Psoas muscle (tissue), 8 donors: ENCODE measurements around the gene CBX6. TPM values are rescaled to one million over a fixed set of nuclear protein-coding genes. Genes with fewer than 3 reads are reported as not detected.
A peak's percentile ranks its signal among the peaks of the same experiment; 100 is the strongest.

ENCODE experiments used
- ATAC-seq, 4 donors: fragments of 200-7000 bp; cut with Tn5 transposase; one replicate each; pipeline ENCODE4 v1.9.1; 2020; ENCODE audit warnings: moderate library complexity in 3 of 4, mild to moderate bottlenecking in 2 of 4
- DNase-seq, 2 donors: peaks; one replicate each; pipeline ENCODE4 v3.0.0-alpha.2; 2020
- H3K27ac ChIP-seq: fragments of 200-600 bp; one replicate; pipeline ENCODE4 v1.8.0; 2022
- H3K27me3 ChIP-seq, 3 donors: fragments of 200-600 bp in 1 of 3; one replicate each; pipeline versions ENCODE4 v1.6.1 to v1.8.0; 2013 to 2022; ENCODE audit warnings: low read length in 2 of 3, mild to moderate bottlenecking in 2 of 3, moderate library complexity in 1 of 3; ENCODE audit not compliant: insufficient read depth in 3 of 3
- H3K36me3 ChIP-seq, 2 donors: fragments of 200-600 bp in 1 of 2; one replicate each; pipeline versions ENCODE4 v1.6.1 to v1.8.0; 2013 to 2022; ENCODE audit warnings: low read depth in 1 of 2, mild to moderate bottlenecking in 1 of 2, moderate library complexity in 1 of 2; ENCODE audit not compliant: insufficient read depth in 1 of 2
- H3K4me1 ChIP-seq: fragments of 200-600 bp; one replicate; pipeline ENCODE4 v1.8.0; 2022
- H3K4me3 ChIP-seq: fragments of 200-600 bp; one replicate; pipeline ENCODE4 v1.8.0; 2022; ENCODE audit warnings: mild to moderate bottlenecking
- H3K9me3 ChIP-seq: fragments of 200-600 bp; one replicate; pipeline ENCODE4 v1.8.0; 2022
- CTCF ChIP-seq: fragments of 200-600 bp; IDR thresholded peaks from one replicate; pipeline ENCODE4 v1.8.0; 2022; ENCODE audit warnings: antibody characterized with exemption
- WGBS, 3 donors: extraction: QIAGEN DNeasy Blood & Tissue Kit; methylation state at CpG; one replicate each; pipeline versions ENCODE4 v1.1.6 to v1.1.7; 2013; 5-methylcytosine and 5-hydroxymethylcytosine counted together
- intact Hi-C, 2 donors: fragments of 100-400 bp; cut with DNase I; formaldehyde crosslinking; loops; one replicate each; pipeline versions ENCODE4 v1.11.0 to v1.14.2; 2022
- polyA plus RNA-seq, 3 donors: library from polyadenylated mRNA; stranded (reverse); fragments of 200-250 nt; gene quantifications; one replicate each; pipeline ENCODE4 v1.2.3, GENCODE V29; 2013
- total RNA-seq, 4 donors: library from RNA; stranded (reverse); fragmentation: NEBNext Ultra II Directional in 2 of 4; extraction: Animal tissue kit (Norgen Biotek cat#: 25700) in 2 of 4; gene quantifications; one replicate each; pipeline versions ENCODE4 v1.2.1 to v1.2.4, GENCODE V29; 2021 to 2023
- donor health status: healthy with polysubstance abuse.
- donor health status: DM: no; HTN: no; CAD: no; lungs with moderate emphysema.
- donor health status: Bipolar disorder and iron deficiency.
- donor health status: healthy.
- donor health status: DM: yes; HTN: yes; CAD: no.
- donor health status: DM: no; HTN: no; CAD: no.
- donor health status: DM: no; HTN: no; CAD: no.
- donor health status: DM: yes; HTN: yes; CAD: no.

Gene CBX6
- total and polyA plus RNA-seq, 7 donors, result 5.2 to 21.0 (median 17.1) TPM

- DNase-seq (no peak), ATAC-seq (no peak)
- Histone ChIP-seq H3K4me1 (peaks cover 20% of the 10 kb centered on the region), H3K9me3 (no peaks in the 10 kb centered on the region), H3K27ac (no peak overlapping the region), H3K4me3 (no peak overlapping the region), H3K36me3 (peaks cover 0 to 37% of the 10 kb centered on the region in 2 donors), H3K27me3 (peaks cover 0 to 3% (median 0%) of the 10 kb centered on the region in 3 donors)
- TF ChIP-seq CTCF, result no peak
- intact Hi-C loops, result loop anchor here (5.0 kb wide), 1 partner anchor 256 kb away; no protein-coding TSS in a partner anchor
- 80 to 82% (median 81%) methylated on average over 65 to 75 of the region's 75 CpGs for WGBS, 3 donors
Measured at GRCh38 chr22:38866399-38867123, 5.5 kb downstream of the CBX6 start.

- DNase-seq (no peak), ATAC-seq (no peak)
- peaks cover 0 to 5% (median 3%) of the 10 kb centered on the region in 3 donors for H3K27me3 ChIP-seq
- intact Hi-C loops, result loop anchor here (5.0 kb wide), 1 partner anchor 256 kb away; no protein-coding TSS in a partner anchor
- H3K27ac ChIP-seq, result no peak overlapping the region
- 75 to 87% (median 84%) methylated on average over 13 to 15 of the region's 15 CpGs for WGBS, 3 donors
- H3K36me3 ChIP-seq, result peaks cover 0 to 37% of the 10 kb centered on the region in 2 donors
- no peak for TF ChIP-seq CTCF
- peaks cover 20% of the 10 kb centered on the region for H3K4me1 ChIP-seq
- no peaks in the 10 kb centered on the region for H3K9me3 ChIP-seq
- H3K4me3 ChIP-seq, result no peak overlapping the region
Measured at GRCh38 chr22:38866024-38866398, 6.0 kb downstream of the CBX6 start.

- Histone ChIP-seq H3K4me1 (peaks cover 15% of the 10 kb centered on the region), H3K27ac (no peak overlapping the region), H3K4me3 (no peak overlapping the region), H3K9me3 (no peaks in the 10 kb centered on the region), H3K27me3 (peaks cover 0 to 11% (median 7%) of the 10 kb centered on the region in 3 donors), H3K36me3 (peaks cover 0 to 37% of the 10 kb centered on the region in 2 donors)
- DNase-seq, result peak in 1 of 2 donors; percentile 42
- intact Hi-C loops, result loop anchor here (5.0 kb wide), 1 partner anchor 257 kb away; no protein-coding TSS in a partner anchor
- no peak for ATAC-seq
- 74 to 77% (median 75%) methylated on average over 20 of the region's 20 CpGs for WGBS, 3 donors
- TF ChIP-seq CTCF, result no peak
Measured at GRCh38 chr22:38865201-38866023, 6.6 kb downstream of the CBX6 start.

- H3K4me3 ChIP-seq, result no peak overlapping the region
- TF ChIP-seq CTCF, result no peak
- 56 to 60% (median 56%) methylated on average over 21 to 24 of the region's 24 CpGs for WGBS, 3 donors
Measured at GRCh38 chr22:38864361-38865191, 7.4 kb downstream of the CBX6 start.

More at GRCh38 chr22:38864361-38865191, 7.4 kb downstream of the CBX6 start:
- DNase-seq (peak; percentile 55 to 63), ATAC-seq (peak in 1 of 4 donors; percentile 5)
- H3K4me1 ChIP-seq, result peaks cover 7% of the 10 kb centered on the region
- H3K27me3 ChIP-seq, result peaks cover 0 to 17% (median 10%) of the 10 kb centered on the region in 3 donors
- peak overlapping the region; percentile 55 for H3K27ac ChIP-seq
- peaks cover 0 to 33% of the 10 kb centered on the region in 2 donors for H3K36me3 ChIP-seq
- no peaks in the 10 kb centered on the region for H3K9me3 ChIP-seq
- intact Hi-C loops, result loop anchor here (5.0 kb wide), 1 partner anchor 258 kb away; no protein-coding TSS in a partner anchor
